Effector memory CD4-positive, alpha-beta T cell (primary cell): ENCODE data around the gene RIOK1.

Experiments used
- DNase-seq, 3 donors: peaks; one replicate each; pipeline ENCODE4 v3.0.0-alpha.2; 2020
- H3K27ac ChIP-seq: 2 replicates; pipeline ENCODE4 v1.7.0; 2013; ENCODE audit warnings: mild to moderate bottlenecking, low read length, moderate library complexity; ENCODE audit not compliant: insufficient read depth, poor library complexity, severe bottlenecking
- H3K27me3 ChIP-seq: replicated peaks from 2 replicates; pipeline ENCODE4 v1.7.0; 2013; ENCODE audit warnings: mild to moderate bottlenecking, low read length; ENCODE audit not compliant: insufficient read depth, control insufficient read depth, poor library complexity, severe bottlenecking
- H3K36me3 ChIP-seq: 2 replicates; pipeline ENCODE4 v1.7.0; 2013; ENCODE audit warnings: mild to moderate bottlenecking, low read length, moderate library complexity; ENCODE audit not compliant: control insufficient read depth, insufficient read depth
- H3K4me1 ChIP-seq: 2 replicates; pipeline ENCODE4 v1.7.0; 2013; ENCODE audit warnings: low read length, mild to moderate bottlenecking; ENCODE audit not compliant: control insufficient read depth, insufficient read depth, poor library complexity, severe bottlenecking
- H3K4me3 ChIP-seq: 2 replicates; pipeline ENCODE4 v1.7.0; 2013; ENCODE audit warnings: low read length, low read depth, mild to moderate bottlenecking; ENCODE audit not compliant: insufficient read depth, poor library complexity, severe bottlenecking
- H3K9me3 ChIP-seq: 2 replicates; pipeline ENCODE4 v1.7.0; 2013; ENCODE audit warnings: mild to moderate bottlenecking, low read length, moderate library complexity; ENCODE audit not compliant: control insufficient read depth

The RIOK1 gene

GRCh38 chr6:7438011-7438410 is 48.4 kb downstream of the RIOK1 start:
- H3K27ac ChIP-seq, result no peak overlapping the region
- H3K4me1 ChIP-seq, result no peaks in the 10 kb centered on the region
- H3K36me3 ChIP-seq, result no peaks in the 10 kb centered on the region
- no peak overlapping the region for H3K4me3 ChIP-seq
- no peaks in the 10 kb centered on the region for H3K9me3 ChIP-seq
- DNase-seq, result no peak
- H3K27me3 ChIP-seq, result no peaks in the 10 kb centered on the region

GRCh38 chr6:7439228-7439627 is 49.6 kb downstream of the RIOK1 start:
- DNase-seq, result no peak

GRCh38 chr6:7440476-7440875 is 50.9 kb downstream of the RIOK1 start:
- H3K36me3 ChIP-seq, result no peaks in the 10 kb centered on the region
- H3K4me3 ChIP-seq, result no peak overlapping the region
- no peak for DNase-seq
- H3K4me1 ChIP-seq, result no peaks in the 10 kb centered on the region
- H3K27me3 ChIP-seq, result no peaks in the 10 kb centered on the region
- H3K9me3 ChIP-seq, result no peaks in the 10 kb centered on the region
- no peak overlapping the region for H3K27ac ChIP-seq

More at GRCh38 chr6:7439228-7439627, 49.6 kb downstream of the RIOK1 start:
- no peaks in the 10 kb centered on the region for H3K36me3 ChIP-seq
- H3K9me3 ChIP-seq, result no peaks in the 10 kb centered on the region
- no peak overlapping the region for H3K27ac ChIP-seq
- H3K4me3 ChIP-seq, result no peak overlapping the region
- H3K4me1 ChIP-seq, result no peaks in the 10 kb centered on the region
- no peaks in the 10 kb centered on the region for H3K27me3 ChIP-seq

GRCh38 chr6:7441048-7441775 is 51.6 kb downstream of the RIOK1 start:
- H3K4me3 ChIP-seq, result no peak overlapping the region
- H3K9me3 ChIP-seq, result no peaks in the 10 kb centered on the region
- H3K27me3 ChIP-seq, result no peaks in the 10 kb centered on the region
- H3K4me1 ChIP-seq, result no peaks in the 10 kb centered on the region
- H3K27ac ChIP-seq, result no peak overlapping the region
- DNase-seq, result no peak
- no peaks in the 10 kb centered on the region for H3K36me3 ChIP-seq

- no peaks in the 10 kb centered on the region for H3K27me3 ChIP-seq
- no peak for DNase-seq
- no peaks in the 10 kb centered on the region for H3K9me3 ChIP-seq
- H3K4me1 ChIP-seq, result no peaks in the 10 kb centered on the region
- H3K4me3 ChIP-seq, result no peak overlapping the region
- H3K27ac ChIP-seq, result no peak overlapping the region
- H3K36me3 ChIP-seq, result no peaks in the 10 kb centered on the region
Measured at GRCh38 chr6:7442467-7442866, 52.9 kb downstream of the RIOK1 start.

- H3K4me1 ChIP-seq, result no peaks in the 10 kb centered on the region
- no peaks in the 10 kb centered on the region for H3K27me3 ChIP-seq
- DNase-seq, result no peak
- no peak overlapping the region for H3K27ac ChIP-seq
- H3K9me3 ChIP-seq, result no peaks in the 10 kb centered on the region
- H3K4me3 ChIP-seq, result no peak overlapping the region
- no peaks in the 10 kb centered on the region for H3K36me3 ChIP-seq
Measured at GRCh38 chr6:7445101-7445500, 55.5 kb downstream of the RIOK1 start.

GRCh38 chr6:7445885-7446461 is 56.4 kb downstream of the RIOK1 start:
- H3K4me3 ChIP-seq, result no peak overlapping the region
- no peaks in the 10 kb centered on the region for H3K27me3 ChIP-seq
- no peaks in the 10 kb centered on the region for H3K9me3 ChIP-seq
- H3K4me1 ChIP-seq, result no peaks in the 10 kb centered on the region
- DNase-seq, result no peak
- no peaks in the 10 kb centered on the region for H3K36me3 ChIP-seq
- no peak overlapping the region for H3K27ac ChIP-seq

GRCh38 chr6:7446619-7447325 is 57.2 kb downstream of the RIOK1 start:
- Histone ChIP-seq H3K4me3 (no peak overlapping the region), H3K9me3 (no peaks in the 10 kb centered on the region), H3K27ac (no peak overlapping the region), H3K27me3 (no peaks in the 10 kb centered on the region), H3K4me1 (no peaks in the 10 kb centered on the region), H3K36me3 (no peaks in the 10 kb centered on the region)
- DNase-seq, result no peak

GRCh38 chr6:7448232-7448631 is 58.6 kb downstream of the RIOK1 start:
- Histone ChIP-seq H3K36me3 (no peaks in the 10 kb centered on the region), H3K4me3 (no peak overlapping the region), H3K4me1 (no peaks in the 10 kb centered on the region), H3K27ac (no peak overlapping the region), H3K9me3 (no peaks in the 10 kb centered on the region), H3K27me3 (no peaks in the 10 kb centered on the region)
- no peak for DNase-seq

GRCh38 chr6:7449018-7449417 is 59.4 kb downstream of the RIOK1 start:
- Histone ChIP-seq H3K27me3 (no peaks in the 10 kb centered on the region), H3K36me3 (no peaks in the 10 kb centered on the region)
- no peak for DNase-seq

More at GRCh38 chr6:7449018-7449417, 59.4 kb downstream of the RIOK1 start:
- no peak overlapping the region for H3K27ac ChIP-seq
- no peaks in the 10 kb centered on the region for H3K9me3 ChIP-seq
- H3K4me1 ChIP-seq, result no peaks in the 10 kb centered on the region
- no peak overlapping the region for H3K4me3 ChIP-seq
